Fibroblast of mammary gland (primary cell): Measurements from ENCODE around the gene RARRES2.

Experiments
- DNase-seq: peaks from one replicate; pipeline ENCODE4 v3.0.0-alpha.2; 2010; ENCODE audit warnings: low read depth
- H3K4me3 ChIP-seq: 2 replicates; pipeline ENCODE4 v1.5.1; 2011; ENCODE audit warnings: low read depth, mild to moderate bottlenecking, low read length, moderate library complexity; ENCODE audit not compliant: control insufficient read depth
- TF ChIP-seq, protein P1 (sequence below): conservative IDR thresholded peaks from 2 replicates; pipeline ENCODE4 v1.5.1; 2011; ENCODE audit warnings: low read depth, low read length, inconsistent platforms; ENCODE audit not compliant: control insufficient read depth, insufficient read depth

RARRES2 gene

DNA sequence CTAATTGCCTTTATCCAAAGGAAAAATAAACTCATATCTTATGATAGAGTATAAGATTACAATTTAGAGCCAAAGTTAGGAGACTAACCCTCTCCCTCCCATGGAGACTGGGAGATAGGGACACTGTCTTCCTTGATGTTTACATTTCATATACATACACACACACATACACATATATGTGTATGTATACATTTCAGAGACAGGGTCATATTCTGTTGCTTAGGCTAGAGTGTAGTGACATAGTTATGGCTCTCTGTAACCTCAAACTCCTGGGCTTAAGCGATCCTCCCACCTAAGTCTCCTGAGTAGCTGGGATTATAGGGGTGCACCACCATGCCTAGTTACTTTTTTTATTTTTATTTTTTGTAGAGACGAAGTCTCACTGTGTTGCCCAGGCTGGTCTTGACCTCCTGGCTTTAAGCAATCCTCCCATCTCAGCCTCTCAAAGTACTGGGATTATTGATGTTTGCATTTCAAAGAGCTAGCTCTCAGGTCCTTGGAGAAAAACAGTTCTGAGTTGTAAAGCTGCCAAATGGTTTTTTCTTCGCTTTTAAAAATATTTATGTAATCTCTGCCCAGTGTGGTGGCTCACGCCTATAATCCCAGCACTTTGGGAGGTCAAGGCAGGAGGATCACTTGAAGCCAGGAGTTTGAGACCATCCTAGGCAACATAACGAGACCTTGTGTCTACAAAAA is 19.1 kb upstream of the RARRES2 start:
- TF ChIP-seq, protein P1, sequence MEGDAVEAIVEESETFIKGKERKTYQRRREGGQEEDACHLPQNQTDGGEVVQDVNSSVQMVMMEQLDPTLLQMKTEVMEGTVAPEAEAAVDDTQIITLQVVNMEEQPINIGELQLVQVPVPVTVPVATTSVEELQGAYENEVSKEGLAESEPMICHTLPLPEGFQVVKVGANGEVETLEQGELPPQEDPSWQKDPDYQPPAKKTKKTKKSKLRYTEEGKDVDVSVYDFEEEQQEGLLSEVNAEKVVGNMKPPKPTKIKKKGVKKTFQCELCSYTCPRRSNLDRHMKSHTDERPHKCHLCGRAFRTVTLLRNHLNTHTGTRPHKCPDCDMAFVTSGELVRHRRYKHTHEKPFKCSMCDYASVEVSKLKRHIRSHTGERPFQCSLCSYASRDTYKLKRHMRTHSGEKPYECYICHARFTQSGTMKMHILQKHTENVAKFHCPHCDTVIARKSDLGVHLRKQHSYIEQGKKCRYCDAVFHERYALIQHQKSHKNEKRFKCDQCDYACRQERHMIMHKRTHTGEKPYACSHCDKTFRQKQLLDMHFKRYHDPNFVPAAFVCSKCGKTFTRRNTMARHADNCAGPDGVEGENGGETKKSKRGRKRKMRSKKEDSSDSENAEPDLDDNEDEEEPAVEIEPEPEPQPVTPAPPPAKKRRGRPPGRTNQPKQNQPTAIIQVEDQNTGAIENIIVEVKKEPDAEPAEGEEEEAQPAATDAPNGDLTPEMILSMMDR, result no peak
- DNase-seq, result no peak
- no peak overlapping the region for H3K4me3 ChIP-seq

DNA sequence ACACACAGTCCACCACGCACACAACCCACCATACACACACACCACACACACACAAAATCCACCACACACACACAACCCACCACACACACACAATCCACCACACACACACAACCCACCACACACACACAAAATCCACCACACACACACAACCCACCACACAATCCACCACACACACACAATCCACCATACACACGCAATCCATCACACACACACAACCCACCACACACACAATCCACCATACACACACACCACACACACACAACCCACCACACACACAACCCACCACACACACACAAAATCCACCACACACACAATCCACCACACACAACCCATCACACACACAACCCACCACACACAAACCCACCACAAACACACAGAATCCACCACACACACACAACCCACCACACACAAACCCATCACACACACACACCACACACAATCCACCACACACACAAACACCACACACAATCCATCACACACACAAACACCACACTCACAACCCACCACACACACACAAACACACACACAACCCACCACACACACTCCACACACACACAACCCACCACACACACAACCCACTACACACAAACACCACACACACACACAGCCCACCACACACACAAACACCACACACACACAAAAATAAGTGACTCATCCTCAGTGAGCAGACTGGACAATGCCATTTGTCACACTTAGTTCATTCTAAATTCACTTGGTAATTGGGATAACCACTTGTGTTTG is 18.4 kb upstream of the RARRES2 start:
- H3K4me3 ChIP-seq, result no peak overlapping the region
- TF ChIP-seq, protein P1, result no peak
- DNase-seq, result no peak

DNA sequence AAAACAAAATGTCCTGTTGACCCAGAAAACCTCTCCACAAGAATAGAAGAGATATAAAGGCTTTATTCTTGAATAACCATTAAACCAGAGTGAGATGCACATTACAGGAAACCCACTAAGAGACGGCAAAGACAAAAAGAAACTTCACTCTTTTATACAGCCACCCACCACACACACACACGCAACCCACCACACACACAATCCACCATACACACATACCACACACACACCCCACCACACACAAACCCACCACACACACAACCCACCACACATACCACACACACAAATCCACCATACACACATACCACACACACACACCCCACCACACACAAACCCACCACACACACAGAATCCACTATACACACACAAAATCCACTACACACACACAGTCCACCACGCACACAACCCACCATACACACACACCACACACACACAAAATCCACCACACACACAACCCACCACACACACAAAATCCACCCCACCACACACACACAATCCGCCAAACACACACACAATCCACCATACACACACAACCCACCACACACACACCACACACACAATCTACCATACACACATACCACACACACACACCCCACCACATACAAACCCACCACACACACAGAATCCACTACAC is 17.7 kb upstream of the RARRES2 start:
- no peak for DNase-seq
- no peak overlapping the region for H3K4me3 ChIP-seq
- TF ChIP-seq, protein P1, result no peak

DNA sequence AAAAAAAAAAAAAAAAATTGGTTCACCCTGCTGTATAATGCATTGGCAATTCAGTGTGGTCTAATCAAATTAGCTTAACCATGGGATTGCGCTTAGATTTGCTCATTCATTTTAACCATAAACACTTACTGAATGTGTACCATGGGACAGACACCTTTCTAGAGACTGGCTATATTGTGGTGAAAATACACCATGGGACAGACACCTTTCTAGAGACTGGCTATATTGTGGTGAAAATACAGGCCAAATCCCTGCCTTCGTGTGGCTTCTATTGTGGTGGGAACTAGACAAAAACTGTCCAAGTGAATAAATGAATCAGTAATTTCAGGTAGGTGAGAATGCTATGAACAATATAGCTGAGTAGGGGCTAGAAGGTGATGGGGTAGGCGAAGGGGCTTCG is 17.0 kb upstream of the RARRES2 start:
- no peak for DNase-seq
- no peak overlapping the region for H3K4me3 ChIP-seq
- TF ChIP-seq, protein P1, result no peak

DNA sequence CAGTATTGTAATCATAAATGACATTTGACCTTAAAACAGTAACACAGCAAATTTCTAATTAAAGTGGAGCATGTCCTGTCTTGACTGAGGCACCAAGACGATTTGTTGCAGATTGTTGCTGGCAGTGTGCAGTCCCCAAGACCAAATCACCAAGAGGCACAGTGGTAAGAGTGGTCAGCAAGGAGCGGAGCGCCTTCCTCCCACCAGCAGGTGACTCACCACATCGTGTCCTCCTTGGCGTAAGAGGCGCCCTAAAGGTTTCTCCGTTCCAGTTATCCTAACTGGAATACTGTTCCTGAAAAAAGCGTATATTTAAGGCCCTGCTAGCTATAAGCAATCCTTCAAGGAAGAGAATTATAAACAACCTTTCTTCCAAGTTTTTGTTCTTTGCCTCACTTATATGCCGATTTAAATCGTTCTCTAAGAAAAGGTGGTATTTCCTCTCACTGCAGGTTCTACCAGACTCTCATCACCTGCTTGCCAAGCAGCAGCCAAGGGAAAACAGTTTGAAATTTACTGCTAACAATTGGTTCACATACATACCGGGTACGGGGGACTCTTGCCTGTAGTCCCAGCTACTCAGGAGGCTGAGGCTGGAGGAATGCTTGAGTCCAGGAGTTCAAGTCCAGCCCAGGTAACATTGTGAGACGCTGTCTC is 16.5 kb upstream of the RARRES2 start:
- TF ChIP-seq, protein P1, result no peak
- DNase-seq, result peak; percentile 30
- H3K4me3 ChIP-seq, result no peak overlapping the region

DNA sequence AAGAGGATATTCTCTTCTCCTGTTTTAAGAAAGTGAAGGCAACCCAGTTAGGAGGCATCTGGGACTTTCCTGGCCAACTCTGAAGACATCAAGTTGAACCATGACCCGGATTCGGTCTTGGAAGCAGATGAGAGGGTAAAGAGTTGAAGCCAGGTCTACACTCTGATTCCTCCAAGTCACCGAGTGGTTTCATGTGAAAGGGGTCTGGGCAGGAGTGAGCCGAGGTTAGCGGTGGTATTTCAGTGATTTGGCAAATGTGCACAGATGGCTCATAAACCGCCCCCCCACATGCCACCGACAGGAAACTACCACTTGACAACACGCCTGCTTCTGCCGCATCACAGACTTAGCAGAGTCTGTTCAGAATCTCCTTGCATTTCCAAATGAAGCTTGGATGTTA is 15.8 kb upstream of the RARRES2 start:
- TF ChIP-seq, protein P1, result no peak
- H3K4me3 ChIP-seq, result no peak overlapping the region
- peak; percentile 5 for DNase-seq
